Calu3 (cell line): ENCODE results near the gene SPATA19. TPM values are rescaled to one million over a fixed set of nuclear protein-coding genes. Genes with fewer than 3 reads are reported as not detected.

Experiments
- Bru-seq: library from RNA; stranded (reverse); fragments of 400-500 nt; gene quantifications from one replicate; lab custom pipeline; 2021; lab: Mats Ljungman, UMichigan
- BruChase-seq, 2 experiments: library from RNA; stranded (reverse); fragments of 400-500 nt; gene quantifications; one replicate each; lab custom pipeline; 2021; lab: Mats Ljungman, UMichigan
- BruUV-seq: library from RNA; stranded (reverse); fragments of 400-500 nt; replicated peaks from 2 replicates; lab custom pipeline; 2021; lab: Mats Ljungman, UMichigan
- CTCF ChIA-PET: fragments of 300-600 bp; sonication (Branson Sonifier 250); formaldehyde crosslinking; loops from one replicate; lab custom pipeline; 2022; ENCODE audit warnings: antibody characterized with exemption; lab: Charles Lee
- DNase-seq: peaks from one replicate; pipeline ENCODE4 v3.0.0; 2022
- H3K27ac Mint-ChIP-seq: one replicate; pipeline ENCODE4 v1.8.0; 2022; ENCODE audit warnings: mixed read lengths; ENCODE audit not compliant: unreplicated experiment
- H3K27me3 Mint-ChIP-seq: one replicate; pipeline ENCODE4 v1.8.0; 2022; ENCODE audit warnings: mixed read lengths; ENCODE audit not compliant: unreplicated experiment
- H3K36me3 Mint-ChIP-seq: one replicate; pipeline ENCODE4 v1.8.0; 2022; ENCODE audit warnings: mild to moderate bottlenecking, moderate library complexity, mixed read lengths; ENCODE audit not compliant: insufficient read depth, unreplicated experiment
- H3K4me1 Mint-ChIP-seq: one replicate; pipeline ENCODE4 v1.8.0; 2022; ENCODE audit warnings: mild to moderate bottlenecking, low read depth, mixed read lengths; ENCODE audit not compliant: unreplicated experiment
- H3K4me3 Mint-ChIP-seq: one replicate; pipeline ENCODE4 v1.8.0; 2022; ENCODE audit warnings: mild to moderate bottlenecking, low read depth, moderate library complexity, mixed read lengths; ENCODE audit not compliant: unreplicated experiment
- H3K9me3 Mint-ChIP-seq: one replicate; pipeline ENCODE4 v1.8.0; 2022; ENCODE audit warnings: low read depth, mixed read lengths; ENCODE audit not compliant: unreplicated experiment
- intact Hi-C: fragments of 100-400 bp; cut with micrococcal nuclease; formaldehyde crosslinking; loops from one replicate; pipeline ENCODE4 v1.10.0; 2022; ENCODE audit not compliant: unreplicated experiment
- long read RNA-seq: library from polyadenylated mRNA; stranded (forward); transcript quantifications from one replicate; pipeline ENCODE4 v2.0.0, GENCODE V29; 2022
- total RNA-seq: library from RNA; stranded (reverse); gene quantifications from 2 replicates; pipeline ENCODE4 v1.2.3, GENCODE V29; 2022
- TF ChIP-seq, protein P1 (sequence below): fragments of 200-600 bp; IDR thresholded peaks from one replicate; pipeline ENCODE4 v1.8.0; 2022; ENCODE audit warnings: antibody characterized with exemption; ENCODE audit not compliant: unreplicated experiment

Gene SPATA19, protein sequence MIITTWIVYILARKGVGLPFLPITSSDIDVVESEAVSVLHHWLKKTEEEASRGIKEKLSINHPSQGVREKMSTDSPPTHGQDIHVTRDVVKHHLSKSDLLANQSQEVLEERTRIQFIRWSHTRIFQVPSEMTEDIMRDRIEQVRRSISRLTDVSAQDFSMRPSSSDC
- total RNA-seq (not detected in 2 replicates), Bru-seq, nascent RNA (not detected), BruChase-seq, experiment 1, labeled RNA remaining after a 6-hour chase (not detected), BruChase-seq, experiment 2, labeled RNA remaining after a 2-hour chase (not detected)
- long read RNA-seq = 0 reads

DNA sequence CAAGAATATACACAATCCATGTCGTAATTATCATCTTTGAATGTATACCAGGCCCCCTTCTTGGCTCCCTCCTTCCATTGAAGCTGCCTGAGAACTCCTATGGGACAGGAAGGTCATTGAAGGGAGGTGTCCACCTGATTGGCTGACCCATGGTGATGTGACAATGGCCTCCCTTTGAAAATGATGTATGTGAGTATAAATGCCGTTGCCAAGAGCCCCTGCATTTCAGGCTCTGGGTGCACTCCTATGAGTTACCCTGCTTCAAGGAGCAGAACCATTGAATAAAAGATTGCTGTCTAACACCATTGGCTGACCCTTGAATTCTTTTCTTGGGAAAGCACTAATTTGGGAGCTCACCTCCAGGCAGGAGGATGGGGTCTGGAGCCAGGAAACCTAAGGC lies at the start of gene SPATA19:
Gene SPATA19 (minus strand): TSS at position 101 of the 400 bp plus-strand sequence. CDS start 67 bp downstream, at position 34.
- no TSS peak for BruUV-seq
- CTCF ChIA-PET = no interaction called here

DNA sequence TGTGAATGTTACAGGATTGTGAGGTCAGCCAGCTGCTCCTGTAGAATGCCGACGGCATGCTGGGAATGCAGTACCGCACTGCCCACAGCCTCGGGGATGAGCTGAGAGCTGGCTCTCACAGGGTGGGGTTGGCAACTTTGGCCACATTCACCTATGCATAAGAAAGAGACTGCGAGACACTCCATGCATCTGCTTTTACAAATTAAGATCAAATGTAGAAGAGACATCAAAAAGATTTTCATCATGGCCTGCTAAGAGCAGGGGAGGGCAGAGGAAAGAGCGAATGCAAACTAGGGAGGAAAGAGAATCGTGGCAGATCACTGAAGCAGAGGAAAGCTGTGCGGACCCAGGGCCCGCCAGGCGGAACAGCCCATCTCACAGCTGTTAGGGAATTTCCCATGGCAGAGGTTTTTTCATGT lies 49.8 kb upstream of the SPATA19 start:
- intact Hi-C loops = no loop called here
- CTCF ChIA-PET = no interaction called here
- DNase-seq = no peak
- no peak overlapping the region for H3K27ac Mint-ChIP-seq
- TF ChIP-seq, protein P1, sequence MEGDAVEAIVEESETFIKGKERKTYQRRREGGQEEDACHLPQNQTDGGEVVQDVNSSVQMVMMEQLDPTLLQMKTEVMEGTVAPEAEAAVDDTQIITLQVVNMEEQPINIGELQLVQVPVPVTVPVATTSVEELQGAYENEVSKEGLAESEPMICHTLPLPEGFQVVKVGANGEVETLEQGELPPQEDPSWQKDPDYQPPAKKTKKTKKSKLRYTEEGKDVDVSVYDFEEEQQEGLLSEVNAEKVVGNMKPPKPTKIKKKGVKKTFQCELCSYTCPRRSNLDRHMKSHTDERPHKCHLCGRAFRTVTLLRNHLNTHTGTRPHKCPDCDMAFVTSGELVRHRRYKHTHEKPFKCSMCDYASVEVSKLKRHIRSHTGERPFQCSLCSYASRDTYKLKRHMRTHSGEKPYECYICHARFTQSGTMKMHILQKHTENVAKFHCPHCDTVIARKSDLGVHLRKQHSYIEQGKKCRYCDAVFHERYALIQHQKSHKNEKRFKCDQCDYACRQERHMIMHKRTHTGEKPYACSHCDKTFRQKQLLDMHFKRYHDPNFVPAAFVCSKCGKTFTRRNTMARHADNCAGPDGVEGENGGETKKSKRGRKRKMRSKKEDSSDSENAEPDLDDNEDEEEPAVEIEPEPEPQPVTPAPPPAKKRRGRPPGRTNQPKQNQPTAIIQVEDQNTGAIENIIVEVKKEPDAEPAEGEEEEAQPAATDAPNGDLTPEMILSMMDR = no peak
- H3K27me3 Mint-ChIP-seq = peaks cover 17% of the 10 kb centered on the region
- H3K4me3 Mint-ChIP-seq = no peak overlapping the region
- no TSS peak for BruUV-seq
- no peaks in the 10 kb centered on the region for H3K36me3 Mint-ChIP-seq
- no peaks in the 10 kb centered on the region for H3K4me1 Mint-ChIP-seq
- peaks cover 6% of the 10 kb centered on the region for H3K9me3 Mint-ChIP-seq

More for the DNA sequence above, at the start of gene SPATA19:
- Mint-ChIP-seq H3K36me3 (no peaks in the 10 kb centered on the region), H3K27ac (no peak within 1 kb of the TSS), H3K27me3 (no peaks in the 10 kb centered on the region), H3K4me1 (no peaks in the 10 kb centered on the region), H3K4me3 (no peak within 1 kb of the TSS), H3K9me3 (peaks cover 9% of the 10 kb centered on the region)
- no peak for DNase-seq
- intact Hi-C loops = no loop called here
- TF ChIP-seq, protein P1 = no peak

DNA sequence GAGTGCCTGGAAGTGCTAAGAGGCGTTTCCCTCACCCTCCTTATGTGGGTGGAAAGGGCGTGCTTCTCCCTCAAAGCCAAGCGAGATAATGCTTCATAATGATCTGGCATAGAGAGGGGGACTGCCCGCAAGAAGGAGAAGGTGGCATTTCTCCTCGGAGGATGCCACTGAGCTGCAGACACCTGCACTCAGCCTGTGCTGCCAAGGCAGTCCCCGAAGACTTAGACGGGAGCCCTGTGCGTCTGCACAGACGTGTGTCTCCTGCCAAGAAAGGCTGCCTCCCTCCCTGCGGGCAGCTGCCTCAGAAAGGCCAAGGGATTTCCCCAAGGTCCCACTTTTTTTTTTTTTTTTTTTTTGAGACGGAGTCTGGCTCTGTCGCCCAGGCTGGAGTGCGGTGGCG lies 48.1 kb upstream of the SPATA19 start:
- BruUV-seq = no TSS peak
- intact Hi-C loops = no loop called here
- H3K9me3 Mint-ChIP-seq = peaks cover 6% of the 10 kb centered on the region
- no peaks in the 10 kb centered on the region for H3K36me3 Mint-ChIP-seq
- CTCF ChIA-PET = no interaction called here
- H3K27me3 Mint-ChIP-seq = peaks cover 17% of the 10 kb centered on the region
- no peak overlapping the region for H3K27ac Mint-ChIP-seq
- DNase-seq = no peak
- TF ChIP-seq, protein P1 = no peak
- no peaks in the 10 kb centered on the region for H3K4me1 Mint-ChIP-seq
- H3K4me3 Mint-ChIP-seq = no peak overlapping the region

DNA sequence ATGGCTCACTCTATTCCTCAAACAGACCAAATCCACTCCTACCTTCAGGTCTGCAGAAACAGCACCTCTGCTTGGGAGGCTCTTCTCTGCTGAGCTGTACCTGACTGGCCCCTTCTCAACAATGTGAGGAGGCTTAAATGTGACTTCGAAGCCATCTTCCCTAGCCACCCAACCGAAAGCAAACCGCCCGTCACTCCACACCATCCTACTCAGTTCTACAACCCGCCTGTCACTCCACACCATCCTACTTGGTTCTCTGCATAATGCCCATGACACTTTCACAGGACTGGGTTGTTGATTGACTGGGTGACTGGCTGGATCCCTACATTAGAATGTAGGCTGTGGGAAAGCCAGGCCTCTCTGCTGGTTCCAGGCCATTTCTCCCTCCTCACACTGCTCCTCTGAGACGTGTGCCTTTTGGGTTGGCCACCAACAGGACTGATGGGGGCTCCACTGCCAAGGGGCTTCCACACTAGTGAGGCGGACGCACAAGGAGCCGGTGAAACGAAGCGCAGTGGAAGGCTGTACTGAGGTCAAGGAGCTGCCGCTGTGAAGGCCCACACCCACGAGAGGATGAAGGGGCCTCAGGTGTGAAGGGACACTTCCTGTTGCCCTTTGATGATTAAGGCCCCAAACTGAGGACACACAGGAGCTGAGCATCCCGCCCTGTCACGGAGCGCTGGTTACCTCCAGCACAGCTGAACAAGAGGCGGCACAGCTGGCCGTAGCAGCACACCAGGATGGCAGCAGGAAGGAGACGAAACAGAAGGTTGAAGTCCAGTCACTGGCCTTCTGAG lies 47.5 kb upstream of the SPATA19 start:
- no peak overlapping the region for H3K4me3 Mint-ChIP-seq
- TF ChIP-seq, protein P1 = no peak
- no TSS peak for BruUV-seq
- intact Hi-C loops = no loop called here
- H3K4me1 Mint-ChIP-seq = no peaks in the 10 kb centered on the region
- H3K9me3 Mint-ChIP-seq = peaks cover 6% of the 10 kb centered on the region
- H3K36me3 Mint-ChIP-seq = no peaks in the 10 kb centered on the region
- peaks cover 17% of the 10 kb centered on the region for H3K27me3 Mint-ChIP-seq
- CTCF ChIA-PET = no interaction called here
- DNase-seq = no peak
- H3K27ac Mint-ChIP-seq = no peak overlapping the region
